H1 (cell line): ENCODE measurements around the gene PTPRJ. TPM values are rescaled to one million over a fixed set of nuclear protein-coding genes. Genes with fewer than 3 reads are reported as not detected.

Experiments used
- CTCF ChIA-PET: fragments of 300-600 bp; sonication (Branson Sonifier 250); formaldehyde crosslinking; loops from one replicate; lab custom pipeline; 2021; ENCODE audit not compliant: partially characterized antibody; lab: Charles Lee
- POLR2A ChIA-PET: fragments of 300-600 bp; sonication (Branson Sonifier 250); formaldehyde crosslinking; loops from one replicate; lab custom pipeline; 2021; ENCODE audit warnings: inconsistent platforms; ENCODE audit not compliant: partially characterized antibody; lab: Charles Lee
- DNase-seq, 2 experiments: peaks; one replicate each; pipeline versions ENCODE4 v3.0.0 to v3.0.0-alpha.2; 2010 to 2022; ENCODE audit warnings: low spot score in 2 of 2, low read depth in 1 of 2, mixed read lengths in 1 of 2
- FAIRE-seq: peaks from 2 replicates; lab custom pipeline; 2011; peaks lifted over from hg19 to GRCh38; lab: Jason Lieb, UNC
- H2AFZ ChIP-seq: 2 replicates; pipeline ENCODE4 v1.8.1; 2012; ENCODE audit warnings: low read length, inconsistent platforms
- H2AK5ac ChIP-seq: 2 replicates; pipeline ENCODE4 v1.6.1; 2013; ENCODE audit warnings: low read depth, low read length
- H2BK120ac ChIP-seq: replicated peaks from 2 replicates; pipeline ENCODE3; 2013; ENCODE audit warnings: low read depth, low read length, inconsistent platforms
- H2BK12ac ChIP-seq: 2 replicates; pipeline ENCODE4 v1.6.1; 2013; ENCODE audit warnings: low read depth, low read length
- H2BK15ac ChIP-seq: 2 replicates; pipeline ENCODE4 v1.6.1; 2013; ENCODE audit warnings: low read length
- H2BK20ac ChIP-seq: 2 replicates; pipeline ENCODE4 v1.6.1; 2013; ENCODE audit warnings: low read length
- H2BK5ac ChIP-seq: 2 replicates; pipeline ENCODE4 v1.6.1; 2013; ENCODE audit warnings: low read depth, low read length
- H3K14ac ChIP-seq: 2 replicates; pipeline ENCODE4 v1.6.1; 2013; ENCODE audit warnings: inconsistent platforms; ENCODE audit not compliant: insufficient read length
- H3K18ac ChIP-seq: 2 replicates; pipeline ENCODE4 v1.6.1; 2013; ENCODE audit warnings: low read length; ENCODE audit errors: extremely low read depth
- H3K23ac ChIP-seq: 2 replicates; pipeline ENCODE4 v1.6.1; 2013; ENCODE audit warnings: inconsistent platforms; ENCODE audit not compliant: insufficient read length
- H3K23me2 ChIP-seq: 2 replicates; pipeline ENCODE4 v1.6.1; 2013; ENCODE audit warnings: low read depth, low read length
- H3K27ac ChIP-seq: 2 replicates; pipeline ENCODE4 v1.6.1; 2011; ENCODE audit warnings: low read depth, low read length, inconsistent platforms
- H3K27me3 ChIP-seq, 4 experiments: replicated peaks in 1 of 4; 1 replicate in 1 of 4; 2 replicates in 3 of 4; pipeline versions ENCODE4 v1.6.1 to v1.8.1; 2011 to 2013; ENCODE audit warnings: low read length in 3 of 4, mild to moderate bottlenecking in 3 of 4, inconsistent platforms in 2 of 4, mixed read lengths in 2 of 4, moderate library complexity in 1 of 4; ENCODE audit not compliant: control insufficient read depth in 3 of 4, insufficient read depth in 3 of 4; ENCODE audit errors: extremely low read depth in 1 of 4
- H3K36me3 ChIP-seq, 4 experiments: 2 replicates each; pipeline versions ENCODE4 v1.6.1 to v1.8.1; 2011 to 2013; ENCODE audit warnings: mild to moderate bottlenecking in 4 of 4, low read length in 3 of 4, moderate library complexity in 2 of 4, control low read depth in 1 of 4, inconsistent platforms in 1 of 4; ENCODE audit not compliant: insufficient read depth in 4 of 4, control insufficient read depth in 2 of 4
- H3K4ac ChIP-seq: replicated peaks from 2 replicates; pipeline ENCODE3; 2013; ENCODE audit warnings: low read length, low read depth, mixed read lengths, inconsistent platforms; ENCODE audit not compliant: insufficient read length
- H3K4me1 ChIP-seq, 4 experiments: replicated peaks in 1 of 4; 1 replicate in 1 of 4; 2 replicates in 3 of 4; pipeline versions ENCODE4 v1.6.1 to v1.8.1; 2011 to 2013; ENCODE audit warnings: low read length in 3 of 4, inconsistent platforms in 2 of 4, mixed read lengths in 1 of 4; ENCODE audit not compliant: insufficient read depth in 4 of 4, control insufficient read depth in 3 of 4
- H3K4me2 ChIP-seq, 2 experiments: 2 replicates each; pipeline versions ENCODE4 v1.6.1 to v1.8.1; 2011 to 2013; ENCODE audit warnings: low read depth in 2 of 2, low read length in 2 of 2, control low read depth in 1 of 2, inconsistent platforms in 1 of 2, mild to moderate bottlenecking in 1 of 2; ENCODE audit not compliant: insufficient read depth in 1 of 2
- H3K4me3 ChIP-seq, 4 experiments: fragments of 200-600, 300-600 bp in 1 of 4; sonication (generic), shearing (Covaris generic), sonication (Bioruptor Twin) in 1 of 4; 2 replicates each; pipeline versions ENCODE4 v1.5.1 to v1.8.1; 2011 to 2016; ENCODE audit warnings: low read length in 4 of 4, low read depth in 3 of 4, control low read depth in 2 of 4, inconsistent platforms in 2 of 4, mild to moderate bottlenecking in 2 of 4, mixed read lengths in 1 of 4, moderate library complexity in 1 of 4; ENCODE audit not compliant: insufficient read depth in 2 of 4; ENCODE audit errors: extremely low read depth in 1 of 4
- H3K56ac ChIP-seq: replicated peaks from 2 replicates; pipeline ENCODE3; 2013; ENCODE audit warnings: low read depth, mild to moderate bottlenecking, mixed read lengths, low read length, inconsistent platforms; ENCODE audit not compliant: insufficient read length
- H3K79me1 ChIP-seq: 2 replicates; pipeline ENCODE4 v1.6.1; 2013; ENCODE audit warnings: low read depth, low read length, control low read depth
- H3K79me2 ChIP-seq, 2 experiments: 2 replicates each; pipeline versions ENCODE4 v1.6.1 to v1.8.1; 2012 to 2013; ENCODE audit warnings: low read length in 2 of 2, mild to moderate bottlenecking in 2 of 2, inconsistent platforms in 1 of 2; ENCODE audit not compliant: insufficient read depth in 2 of 2, control insufficient read depth in 1 of 2
- H3K9ac ChIP-seq, 4 experiments: replicated peaks in 1 of 4; 1 replicate in 1 of 4; 2 replicates in 3 of 4; pipeline versions ENCODE4 v1.6.1 to v1.8.1; 2011 to 2013; ENCODE audit warnings: low read depth in 3 of 4, low read length in 3 of 4, control low read depth in 2 of 4, mild to moderate bottlenecking in 2 of 4, moderate library complexity in 2 of 4, inconsistent platforms in 1 of 4; ENCODE audit errors: extremely low read depth in 1 of 4
- H3K9me3 ChIP-seq, 2 experiments: 2 replicates each; pipeline versions ENCODE4 v1.6.1 to v1.8.1; 2012 to 2013; ENCODE audit warnings: mild to moderate bottlenecking in 2 of 2, moderate library complexity in 2 of 2, control low read depth in 1 of 2, inconsistent platforms in 1 of 2, low read depth in 1 of 2, low read length in 1 of 2, mixed read lengths in 1 of 2; ENCODE audit not compliant: insufficient read depth in 2 of 2
- H4K20me1 ChIP-seq, 2 experiments: replicated peaks in 1 of 2; 2 replicates each; pipeline versions ENCODE3 to v1.8.1; 2011 to 2013; ENCODE audit warnings: inconsistent platforms in 2 of 2, low read length in 2 of 2, mild to moderate bottlenecking in 1 of 2; ENCODE audit not compliant: insufficient read depth in 2 of 2, control insufficient read depth in 1 of 2
- H4K5ac ChIP-seq: 2 replicates; pipeline ENCODE4 v1.6.1; 2013; ENCODE audit warnings: low read length, low read depth, mixed read lengths, inconsistent platforms; ENCODE audit not compliant: insufficient read length
- H4K8ac ChIP-seq: 2 replicates; pipeline ENCODE4 v1.8.0; 2013; ENCODE audit warnings: mild to moderate bottlenecking, moderate library complexity, low read length, inconsistent platforms; ENCODE audit not compliant: insufficient read depth; ENCODE audit errors: extremely low read depth
- H4K91ac ChIP-seq: replicated peaks from 2 replicates; pipeline ENCODE3; 2013; ENCODE audit warnings: low read length, mixed read lengths, inconsistent platforms; ENCODE audit not compliant: insufficient read length
- ASH2L ChIP-seq: fragments of 200-600, 300-600 bp; sonication (generic); IDR thresholded peaks from one replicate; pipeline ENCODE4 v1.7.1; 2017; ENCODE audit warnings: low read length
- CBX8 ChIP-seq: fragments of 300-800, 300-1000 bp; sonication (generic); IDR thresholded peaks from 2 replicates; pipeline ENCODE4 v1.7.1; 2016; ENCODE audit warnings: low read depth, low read length, borderline replicate concordance
- EGR1 ChIP-seq: IDR thresholded peaks from 2 replicates; pipeline ENCODE4 v1.6.1; 2011; ENCODE audit warnings: low read depth, low read length, borderline replicate concordance
- GABPA ChIP-seq: IDR thresholded peaks from 2 replicates; pipeline ENCODE4 v1.6.1; 2011; ENCODE audit warnings: mild to moderate bottlenecking, low read length, moderate library complexity, borderline replicate concordance; ENCODE audit not compliant: insufficient read depth
- POLR2A ChIP-seq, 2 experiments: IDR thresholded peaks; 1 replicate in 1 of 2; 2 replicates in 1 of 2; pipeline ENCODE4 v1.6.1; 2011; ENCODE audit warnings: low read depth in 2 of 2, low read length in 2 of 2, mild to moderate bottlenecking in 2 of 2; ENCODE audit errors: control extremely low read depth in 1 of 2
- TAF1 ChIP-seq: IDR thresholded peaks from 2 replicates; pipeline ENCODE4 v1.6.1; 2011; ENCODE audit warnings: mild to moderate bottlenecking, low read depth, low read length
- WGBS, 2 experiments: shearing (Covaris generic) in 1 of 2; methylation state at CpG; one replicate each; pipeline versions ENCODE4 v1.1.6 to v1.1.7; 2013 to 2015; ENCODE audit warnings: low lambda C conversion rate in 2 of 2, mixed read lengths in 2 of 2, inconsistent platforms in 1 of 2, low coverage in 1 of 2, missing lambda C conversion rate in 1 of 2; ENCODE audit not compliant: insufficient replicate concordance in 2 of 2, insufficient coverage in 1 of 2, insufficient read length in 1 of 2; ENCODE audit errors: extremely low coverage in 1 of 2, missing lambda C conversion rate in 1 of 2; 5-methylcytosine and 5-hydroxymethylcytosine counted together
- polyA plus RNA-seq, 7 experiments: library from polyadenylated mRNA; depleted of rRNA in 3 of 7; stranded (reverse) in 5 of 7; unstranded in 2 of 7; fragments of >200 nt in 5 of 7; fragments of 200-250 nt in 2 of 7; gene quantifications; 1 replicate in 5 of 7; 2 replicates in 1 of 7; 4 replicates in 1 of 7; pipeline versions ENCODE4 v1.2.1 to v1.2.3, GENCODE V29; 2011 to 2013; ENCODE audit warnings: missing spikeins in 2 of 7, mixed read lengths in 2 of 7
- total RNA-seq: library from RNA; stranded (reverse); fragmentation: NEBNext Ultra II Directional; extraction: Animal tissue kit (Norgen Biotek cat#: 25700); gene quantifications from 2 replicates; pipeline ENCODE4 v1.2.1, GENCODE V29; 2021
- TF ChIP-seq, protein P1 (sequence below): IDR thresholded peaks from 2 replicates; pipeline ENCODE4 v1.6.1; 2012; ENCODE audit warnings: inconsistent platforms

The PTPRJ gene
- total and polyA plus RNA-seq, 2 of the 8 experiments (the other 6 are each of a cell fraction or from before 2014, with no cell fraction given): 4.4 to 22.6 TPM

GRCh38 chr11:48106166-48106565 is 125.8 kb downstream of the PTPRJ start:
- Histone ChIP-seq H2BK15ac (no peak overlapping the region), H3K4me1 (peaks cover 0 to 10% (median 4%) of the 10 kb centered on the region in 4 experiments; a peak in 4 of 7 replicates), H4K20me1 (no peaks in the 10 kb centered on the region), H3K14ac (no peak overlapping the region), H2BK5ac (no peak overlapping the region), H3K23ac (no peak overlapping the region), H2BK120ac (no peak overlapping the region), H3K4me2 (no peak overlapping the region), H3K27me3 (no peaks in the 10 kb centered on the region), H4K8ac (no peak overlapping the region), H4K5ac (no peak overlapping the region), H3K79me2 (no peaks in the 10 kb centered on the region; a peak in 1 of 4 replicates), H2AK5ac (no peak overlapping the region), H3K9ac (no peak overlapping the region), H2BK20ac (no peak overlapping the region), H3K4me3 (no peak overlapping the region), H3K56ac (no peak overlapping the region), H3K27ac (no peak overlapping the region), H2BK12ac (no peak overlapping the region), H2AFZ (no peak overlapping the region), H3K36me3 (no peaks in the 10 kb centered on the region), H4K91ac (no peak overlapping the region), H3K23me2 (no peaks in the 10 kb centered on the region), H3K4ac (no peak overlapping the region), H3K9me3 (no peaks in the 10 kb centered on the region), H3K18ac (no peak overlapping the region), H3K79me1 (peaks cover 2% of the 10 kb centered on the region; the same call in 1 of the 2 replicates)
- ChIA-PET POLR2A (no interaction called here), CTCF (interaction anchor here (0.7 to 10.1 kb wide), 6 partner anchors 11 to 173 kb away, joined by 3 to 172 read pairs (median 4); no protein-coding TSS in a partner anchor)
- no peak for FAIRE-seq
- no peak for DNase-seq
- 86% methylated on average over 6 of the region's 6 CpGs; no CpG with 5 or more reads in 1 of the 2 experiments for WGBS, 2 experiments
- TF ChIP-seq GABPA (no peak), EGR1 (no peak), CBX8 (no peak), POLR2A (IDR thresholded peaks at IDR 0.05; ENCODE audit: control extremely low read depth in 1 of 2, low read depth in 2 of 2, low read length in 2 of 2) (no peak), ASH2L (no peak), TAF1 (no peak)
- TF ChIP-seq, protein P1, sequence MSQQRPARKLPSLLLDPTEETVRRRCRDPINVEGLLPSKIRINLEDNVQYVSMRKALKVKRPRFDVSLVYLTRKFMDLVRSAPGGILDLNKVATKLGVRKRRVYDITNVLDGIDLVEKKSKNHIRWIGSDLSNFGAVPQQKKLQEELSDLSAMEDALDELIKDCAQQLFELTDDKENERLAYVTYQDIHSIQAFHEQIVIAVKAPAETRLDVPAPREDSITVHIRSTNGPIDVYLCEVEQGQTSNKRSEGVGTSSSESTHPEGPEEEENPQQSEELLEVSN: no peak
